Adrenal gland (tissue), 12 donors: Measurements from ENCODE around the gene NYAP2. TPM values are rescaled to one million over a fixed set of nuclear protein-coding genes. Genes with fewer than 3 reads are reported as not detected.

ENCODE experiments used
- DNase-seq, 7 donors: peaks; one replicate each; pipeline ENCODE4 v3.0.0-alpha.2; 2019 to 2020
- H3K27ac ChIP-seq, 5 donors: fragments of 200-600 bp; sonication (generic) in 4 of 5; 1 replicate in 3 of 5; 2 replicates in 2 of 5; pipeline versions ENCODE4 v1.5.1 to v1.8.0; 2016 to 2020; ENCODE audit warnings: mild to moderate bottlenecking in 1 of 5
- H3K27me3 ChIP-seq: fragments of 200-600 bp; 2 replicates; pipeline ENCODE4 v1.8.0; 2021
- H3K36me3 ChIP-seq, 2 donors: fragments of 200-600 bp; replicated peaks in 1 of 2; 1 replicate in 1 of 2; 2 replicates in 1 of 2; pipeline versions ENCODE4 v1.5.1 to v1.8.0; 2018 to 2022
- H3K4me1 ChIP-seq, 2 donors: fragments of 200-600 bp; replicated peaks in 1 of 2; 1 replicate in 1 of 2; 2 replicates in 1 of 2; pipeline versions ENCODE4 v1.5.1 to v1.8.0; 2018 to 2021
- H3K4me3 ChIP-seq, 4 donors: fragments of 200-600 bp; sonication (generic) in 3 of 4; one replicate each; pipeline ENCODE4 v1.5.1; 2016 to 2018
- H3K9me3 ChIP-seq, 3 donors: fragments of 200-600 bp; sonication (generic) in 1 of 3; replicated peaks in 1 of 3; 1 replicate in 2 of 3; 2 replicates in 1 of 3; pipeline versions ENCODE4 v1.5.1 to v1.8.0; 2016 to 2021
- POLR2A ChIP-seq, 2 donors: fragments of 450-650 bp; IDR thresholded peaks; one replicate each; pipeline ENCODE4 v1.6.1; 2017; ENCODE audit warnings: antibody characterized with exemption in 2 of 2, mild to moderate bottlenecking in 2 of 2, moderate library complexity in 1 of 2
- WGBS, 4 donors: extraction: QIAGEN DNeasy Blood & Tissue Kit in 2 of 4; methylation state at CpG; one replicate each; pipeline versions ENCODE4 v1.1.5 to v1.1.7; 2013 to 2017; 5-methylcytosine and 5-hydroxymethylcytosine counted together
- intact Hi-C, 2 donors: fragments of 100-400 bp; cut with DNase I; formaldehyde crosslinking; loops; one replicate each; pipeline versions ENCODE4 v1.14.1 to v1.15.0; 2022 to 2023
- polyA plus RNA-seq, 3 donors: library from polyadenylated mRNA; stranded (reverse); fragments of 200-250 nt in 2 of 3; fragments of 350-450 nt in 1 of 3; fragmentation: Illumina TruSeq in 1 of 3; extraction: RNeasy Lipid Tissue Mini Kit (QIAGEN cat#74804) in 1 of 3; gene quantifications; one replicate each; pipeline ENCODE4 v1.2.3, GENCODE V29; 2013 to 2014
- total RNA-seq, 9 donors: library from RNA; depleted of rRNA in 4 of 9; stranded (reverse); fragments of >200 nt in 4 of 9; fragments of 120-200 nt in 1 of 9; fragmentation: NEBNext Ultra II Directional in 1 of 9; extraction: Animal tissue kit (Norgen Biotek cat#: 25700) in 1 of 9; gene quantifications; one replicate each; pipeline versions ENCODE4 v1.1.0 to v1.2.4, GENCODE V29; 2013 to 2023
- TF ChIP-seq, protein P1 (sequence below), 6 experiments: fragments of 450-650 bp in 4 of 6; fragments of 200-600 bp in 2 of 6; sonication (generic) in 1 of 6; IDR thresholded peaks; 1 replicate in 5 of 6; 2 replicates in 1 of 6; pipeline versions ENCODE4 v1.5.1 to v1.8.0; 2016 to 2021; ENCODE audit warnings: antibody characterized with exemption in 6 of 6, mild to moderate bottlenecking in 2 of 6, moderate library complexity in 1 of 6
- donor health status: healthy with polysubstance abuse.
- donor health status: Bipolar disorder and iron deficiency.
- donor health status: DM: yes; HTN: yes; CAD: no.
- donor health status: DM: no; HTN: no; CAD: no.
- donor health status: DM: no; HTN: no; CAD: no.
- donor health status: DM: yes; HTN: yes; CAD: no.

NYAP2 gene
- total and polyA plus RNA-seq, 12 donors = under 0.01 to 0.67 (median 0.11) TPM; not detected in 3

- no peak for TF ChIP-seq POLR2A (IDR thresholded peaks at IDR 0.05)
- TF ChIP-seq, protein P1, sequence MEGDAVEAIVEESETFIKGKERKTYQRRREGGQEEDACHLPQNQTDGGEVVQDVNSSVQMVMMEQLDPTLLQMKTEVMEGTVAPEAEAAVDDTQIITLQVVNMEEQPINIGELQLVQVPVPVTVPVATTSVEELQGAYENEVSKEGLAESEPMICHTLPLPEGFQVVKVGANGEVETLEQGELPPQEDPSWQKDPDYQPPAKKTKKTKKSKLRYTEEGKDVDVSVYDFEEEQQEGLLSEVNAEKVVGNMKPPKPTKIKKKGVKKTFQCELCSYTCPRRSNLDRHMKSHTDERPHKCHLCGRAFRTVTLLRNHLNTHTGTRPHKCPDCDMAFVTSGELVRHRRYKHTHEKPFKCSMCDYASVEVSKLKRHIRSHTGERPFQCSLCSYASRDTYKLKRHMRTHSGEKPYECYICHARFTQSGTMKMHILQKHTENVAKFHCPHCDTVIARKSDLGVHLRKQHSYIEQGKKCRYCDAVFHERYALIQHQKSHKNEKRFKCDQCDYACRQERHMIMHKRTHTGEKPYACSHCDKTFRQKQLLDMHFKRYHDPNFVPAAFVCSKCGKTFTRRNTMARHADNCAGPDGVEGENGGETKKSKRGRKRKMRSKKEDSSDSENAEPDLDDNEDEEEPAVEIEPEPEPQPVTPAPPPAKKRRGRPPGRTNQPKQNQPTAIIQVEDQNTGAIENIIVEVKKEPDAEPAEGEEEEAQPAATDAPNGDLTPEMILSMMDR (IDR thresholded peaks at IDR 0.05) = no peak
Measured at GRCh38 chr2:225632351-225632750, 232.8 kb downstream of the NYAP2 start.

GRCh38 chr2:225636558-225636957, 237.0 kb downstream of the NYAP2 start:
- H3K27ac ChIP-seq = no peak overlapping the region
- no peaks in the 10 kb centered on the region for H3K36me3 ChIP-seq
- no peaks in the 10 kb centered on the region for H3K4me1 ChIP-seq
- intact Hi-C loops = no loop called here
- TF ChIP-seq, protein P1 (IDR thresholded peaks at IDR 0.05) = no peak
- TF ChIP-seq POLR2A (IDR thresholded peaks at IDR 0.05) = no peak
- no peak overlapping the region for H3K4me3 ChIP-seq
- H3K27me3 ChIP-seq = no peaks in the 10 kb centered on the region
- WGBS, 4 donors = 80 to 100% (median 81%) methylated on average over 1 of the region's 1 CpG
- DNase-seq = no peak
- H3K9me3 ChIP-seq = no peaks in the 10 kb centered on the region

More at GRCh38 chr2:225632351-225632750, 232.8 kb downstream of the NYAP2 start:
- DNase-seq = no peak
- Histone ChIP-seq H3K27ac (no peak overlapping the region), H3K27me3 (no peaks in the 10 kb centered on the region), H3K36me3 (no peaks in the 10 kb centered on the region), H3K4me1 (no peaks in the 10 kb centered on the region), H3K4me3 (no peak overlapping the region), H3K9me3 (no peaks in the 10 kb centered on the region)
- intact Hi-C loops = no loop called here
- WGBS, 4 donors = 86 to 92% (median 87%) methylated on average over 3 of the region's 3 CpGs

GRCh38 chr2:225637259-225637658, 237.7 kb downstream of the NYAP2 start:
- Histone ChIP-seq H3K36me3 (no peaks in the 10 kb centered on the region), H3K27ac (no peak overlapping the region), H3K27me3 (no peaks in the 10 kb centered on the region), H3K9me3 (no peaks in the 10 kb centered on the region), H3K4me1 (no peaks in the 10 kb centered on the region), H3K4me3 (no peak overlapping the region)
- no peak for DNase-seq
- 49 to 65% (median 59%) methylated on average over 7 of the region's 7 CpGs for WGBS, 4 donors
- TF ChIP-seq, protein P1 (IDR thresholded peaks at IDR 0.05) = no peak
- no peak for TF ChIP-seq POLR2A (IDR thresholded peaks at IDR 0.05)
- intact Hi-C loops = no loop called here

- no peak for DNase-seq
- H3K36me3 ChIP-seq = no peaks in the 10 kb centered on the region
- H3K4me3 ChIP-seq = no peak overlapping the region
- TF ChIP-seq, protein P1 (IDR thresholded peaks at IDR 0.05) = no peak
- no peak for TF ChIP-seq POLR2A (IDR thresholded peaks at IDR 0.05)
- H3K9me3 ChIP-seq = no peaks in the 10 kb centered on the region
- no peaks in the 10 kb centered on the region for H3K27me3 ChIP-seq
- no peaks in the 10 kb centered on the region for H3K4me1 ChIP-seq
- no peak overlapping the region for H3K27ac ChIP-seq
- intact Hi-C loops = no loop called here
- 77 to 83% (median 81%) methylated on average over 3 of the region's 3 CpGs for WGBS, 4 donors
Measured at GRCh38 chr2:225640550-225640949, 241.0 kb downstream of the NYAP2 start.
